Tibial nerve (tissue), 4 donors: ENCODE data around the gene USP30. TPM values are rescaled to one million over a fixed set of nuclear protein-coding genes. Genes with fewer than 3 reads are reported as not detected.
A peak's percentile ranks its signal among the peaks of the same experiment; 100 is the strongest.

Experiments used
- DNase-seq, 2 donors: peaks; one replicate each; pipeline ENCODE4 v3.0.0-alpha.2; 2019; ENCODE audit warnings: low spot score in 2 of 2
- H3K27ac ChIP-seq, 4 donors: fragments of 200-600 bp; sonication (generic) in 3 of 4; one replicate each; pipeline ENCODE4 v1.5.1; 2017 to 2019; ENCODE audit warnings: mild to moderate bottlenecking in 1 of 4
- H3K27me3 ChIP-seq, 2 donors: fragments of 200-600 bp; sonication (generic) in 1 of 2; one replicate each; pipeline versions ENCODE4 v1.5.1 to v1.6.0; 2017 to 2019
- H3K36me3 ChIP-seq, 3 donors: fragments of 200-600 bp; sonication (generic); one replicate each; pipeline ENCODE4 v1.5.1; 2018 to 2019
- H3K4me1 ChIP-seq, 4 donors: fragments of 200-600 bp; sonication (generic) in 3 of 4; one replicate each; pipeline ENCODE4 v1.5.1; 2017 to 2019
- H3K4me3 ChIP-seq, 4 donors: fragments of 200-600 bp; sonication (generic) in 3 of 4; one replicate each; pipeline ENCODE4 v1.5.1; 2017 to 2019; ENCODE audit warnings: mild to moderate bottlenecking in 1 of 4, moderate library complexity in 1 of 4
- H3K9me3 ChIP-seq, 4 donors: fragments of 200-600 bp; sonication (generic) in 3 of 4; one replicate each; pipeline ENCODE4 v1.5.1; 2017 to 2019
- EP300 ChIP-seq, 2 donors: sonication (generic); formaldehyde crosslinking; IDR thresholded peaks; one replicate each; pipeline ENCODE4 v1.6.1; 2017; ENCODE audit warnings: antibody characterized with exemption in 2 of 2, mild to moderate bottlenecking in 1 of 2
- POLR2A ChIP-seq, 2 donors: fragments of 450-650 bp; IDR thresholded peaks; one replicate each; pipeline ENCODE4 v1.6.1; 2017; ENCODE audit warnings: antibody characterized with exemption in 2 of 2, mild to moderate bottlenecking in 2 of 2, moderate library complexity in 2 of 2
- WGBS, 2 donors: methylation state at CpG; one replicate each; pipeline ENCODE4 v1.1.5; 2018; 5-methylcytosine and 5-hydroxymethylcytosine counted together
- total RNA-seq, 4 donors: library from RNA; depleted of rRNA; stranded (reverse); fragments of >200 nt; gene quantifications; one replicate each; pipeline ENCODE4 v1.1.0, GENCODE V29; 2016
- TF ChIP-seq, protein P1 (sequence below), 5 experiments: fragments of 200-600 bp in 3 of 5; fragments of 450-650 bp in 2 of 5; sonication (generic) in 3 of 5; IDR thresholded peaks; one replicate each; pipeline ENCODE4 v1.5.1; 2016 to 2019; ENCODE audit warnings: antibody characterized with exemption in 5 of 5, mild to moderate bottlenecking in 3 of 5, moderate library complexity in 2 of 5

USP30 gene
- total RNA-seq, 4 donors from 2014 or later: 12.0 to 38.8 (median 20.8) TPM

GRCh38 chr12:109088818-109089217 lies 36.4 kb downstream of the USP30 start:
- 78% methylated on average over 6 of the region's 6 CpGs for WGBS, 2 donors
- peaks cover 0 to 79% (median 10%) of the 10 kb centered on the region in 3 donors for H3K36me3 ChIP-seq

DNA sequence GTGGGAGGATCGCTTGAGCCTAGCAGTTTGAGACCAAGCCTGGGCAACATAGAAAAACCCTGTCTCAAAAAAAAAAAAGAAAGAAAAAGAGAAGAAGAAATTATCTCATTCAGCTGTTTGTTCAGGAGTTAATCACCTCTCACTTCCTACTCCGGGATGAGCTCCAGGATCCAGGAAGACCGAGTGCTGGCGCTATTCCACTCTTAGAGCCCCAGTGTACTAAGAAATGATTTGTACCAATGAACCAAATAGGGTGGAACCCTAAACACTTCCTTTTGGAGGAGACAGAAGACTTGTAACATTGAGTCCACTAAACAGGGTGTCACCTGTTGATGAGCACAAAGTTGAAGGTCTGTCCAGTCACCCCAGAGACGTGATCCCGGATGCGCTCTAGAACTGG lies 37.3 kb downstream of the USP30 start:
- Histone ChIP-seq H3K27ac (no peak overlapping the region), H3K36me3 (peaks cover 0 to 70% (median 10%) of the 10 kb centered on the region in 3 donors), H3K4me1 (peaks cover 0 to 24% (median 17%) of the 10 kb centered on the region in 4 donors), H3K27me3 (no peaks in the 10 kb centered on the region), H3K9me3 (no peaks in the 10 kb centered on the region), H3K4me3 (no peak overlapping the region)
- TF ChIP-seq, protein P1, sequence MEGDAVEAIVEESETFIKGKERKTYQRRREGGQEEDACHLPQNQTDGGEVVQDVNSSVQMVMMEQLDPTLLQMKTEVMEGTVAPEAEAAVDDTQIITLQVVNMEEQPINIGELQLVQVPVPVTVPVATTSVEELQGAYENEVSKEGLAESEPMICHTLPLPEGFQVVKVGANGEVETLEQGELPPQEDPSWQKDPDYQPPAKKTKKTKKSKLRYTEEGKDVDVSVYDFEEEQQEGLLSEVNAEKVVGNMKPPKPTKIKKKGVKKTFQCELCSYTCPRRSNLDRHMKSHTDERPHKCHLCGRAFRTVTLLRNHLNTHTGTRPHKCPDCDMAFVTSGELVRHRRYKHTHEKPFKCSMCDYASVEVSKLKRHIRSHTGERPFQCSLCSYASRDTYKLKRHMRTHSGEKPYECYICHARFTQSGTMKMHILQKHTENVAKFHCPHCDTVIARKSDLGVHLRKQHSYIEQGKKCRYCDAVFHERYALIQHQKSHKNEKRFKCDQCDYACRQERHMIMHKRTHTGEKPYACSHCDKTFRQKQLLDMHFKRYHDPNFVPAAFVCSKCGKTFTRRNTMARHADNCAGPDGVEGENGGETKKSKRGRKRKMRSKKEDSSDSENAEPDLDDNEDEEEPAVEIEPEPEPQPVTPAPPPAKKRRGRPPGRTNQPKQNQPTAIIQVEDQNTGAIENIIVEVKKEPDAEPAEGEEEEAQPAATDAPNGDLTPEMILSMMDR (IDR thresholded peaks at IDR 0.05): no peak
- TF ChIP-seq EP300 (IDR thresholded peaks at IDR 0.05) (no peak), POLR2A (IDR thresholded peaks at IDR 0.05) (no peak)
- 82 to 83% methylated on average over 7 of the region's 7 CpGs for WGBS, 2 donors
- no peak for DNase-seq

More at GRCh38 chr12:109088818-109089217, 36.4 kb downstream of the USP30 start:
- no peak for DNase-seq
- no peak overlapping the region for H3K27ac ChIP-seq
- no peaks in the 10 kb centered on the region for H3K27me3 ChIP-seq
- no peaks in the 10 kb centered on the region for H3K9me3 ChIP-seq
- no peak for TF ChIP-seq EP300 (IDR thresholded peaks at IDR 0.05)
- TF ChIP-seq POLR2A (IDR thresholded peaks at IDR 0.05): no peak
- TF ChIP-seq, protein P1 (IDR thresholded peaks at IDR 0.05): no peak
- no peak overlapping the region for H3K4me3 ChIP-seq
- H3K4me1 ChIP-seq: peaks cover 0 to 24% (median 17%) of the 10 kb centered on the region in 4 donors

- TF ChIP-seq, protein P1 (IDR thresholded peaks at IDR 0.05): no peak
- no peak for TF ChIP-seq POLR2A (IDR thresholded peaks at IDR 0.05)
- no peak for TF ChIP-seq EP300 (IDR thresholded peaks at IDR 0.05)
- no peak for DNase-seq
- peaks cover 0 to 30% (median 21%) of the 10 kb centered on the region in 4 donors for H3K4me1 ChIP-seq
- peaks cover 0 to 41% (median 0%) of the 10 kb centered on the region in 3 donors for H3K36me3 ChIP-seq
- H3K27me3 ChIP-seq: no peaks in the 10 kb centered on the region
- peak overlapping the region; percentile 32 to 89 (median 81) for H3K27ac ChIP-seq
- H3K4me3 ChIP-seq: peak overlapping the region; percentile 33 to 70 (median 61)
- no peaks in the 10 kb centered on the region for H3K9me3 ChIP-seq
- WGBS, 2 donors: 33 to 34% methylated on average over 6 of the region's 6 CpGs
Observed at GRCh38 chr12:109092497-109093021, 40.2 kb downstream of the USP30 start.

DNA sequence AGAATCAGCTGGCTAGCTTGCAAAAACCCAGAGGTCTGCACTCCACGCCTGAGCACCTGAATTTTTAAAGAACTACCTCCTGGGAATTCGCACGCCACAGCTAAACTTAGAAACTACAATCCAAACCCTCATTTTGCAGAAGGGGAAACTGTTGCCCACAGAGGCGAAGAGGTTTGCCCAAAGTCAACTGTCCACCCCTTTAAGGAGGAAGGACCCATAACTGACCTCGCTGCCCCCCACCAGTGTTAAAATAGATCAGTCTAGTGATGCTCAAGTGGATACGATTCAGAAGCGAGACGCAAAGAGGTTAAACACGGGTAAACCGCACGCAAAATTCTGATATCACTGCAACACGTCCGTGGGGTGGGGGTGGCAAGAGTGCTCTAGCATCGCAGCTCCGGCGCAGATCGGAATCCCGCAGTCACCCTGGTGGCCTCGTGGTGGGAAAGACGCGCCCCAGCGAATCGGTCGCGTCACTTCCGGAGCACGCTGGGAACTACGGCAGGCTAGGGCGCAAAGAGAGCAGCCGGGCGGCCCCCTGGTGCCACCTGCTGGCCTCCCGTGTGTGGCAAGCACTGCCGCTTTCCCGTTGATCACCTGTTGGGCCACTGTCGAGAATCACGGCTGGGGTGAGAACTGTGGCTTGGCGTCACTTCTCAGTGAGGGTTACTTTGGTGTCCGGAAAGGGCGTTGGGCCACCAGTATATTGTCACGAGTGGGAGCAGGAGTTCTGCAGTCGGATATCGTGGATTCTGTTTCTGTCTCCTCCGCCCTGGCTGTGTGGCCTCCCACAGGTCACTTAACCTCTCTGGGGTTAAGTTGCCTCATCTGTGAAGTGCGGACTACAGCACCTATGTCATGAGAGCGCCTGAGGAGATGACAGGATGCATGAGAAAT lies 40.9 kb downstream of the USP30 start, which contains the start of gene ALKBH2:
TSS of gene ALKBH2 (minus strand) at position 451 of the 897 bp plus-strand sequence. CDS start 686 bp downstream, outside the sequence.
- Histone ChIP-seq H3K27ac (peak within 1 kb of the TSS; percentile 32 to 89 (median 81)), H3K27me3 (no peaks in the 10 kb centered on the region), H3K9me3 (no peaks in the 10 kb centered on the region), H3K4me3 (peak within 1 kb of the TSS; percentile 33 to 70 (median 61)), H3K4me1 (peaks cover 0 to 32% (median 23%) of the 10 kb centered on the region in 4 donors), H3K36me3 (peaks cover 0 to 34% (median 0%) of the 10 kb centered on the region in 3 donors)
- WGBS, 2 donors: 7 to 10% methylated on average over 26 to 42 of the region's 45 CpGs
- TF ChIP-seq, protein P1 (IDR thresholded peaks at IDR 0.05): peak; percentile 94 to 99 (median 98)
- TF ChIP-seq EP300 (IDR thresholded peaks at IDR 0.05): peak; percentile 92
- TF ChIP-seq POLR2A (IDR thresholded peaks at IDR 0.05): peak; percentile 47
- peak; percentile 82 to 87 for DNase-seq

GRCh38 chr12:109097140-109097434 lies 44.7 kb downstream of the USP30 start:
- TF ChIP-seq POLR2A (IDR thresholded peaks at IDR 0.05) (no peak), EP300 (IDR thresholded peaks at IDR 0.05) (no peak)
- TF ChIP-seq, protein P1 (IDR thresholded peaks at IDR 0.05): no peak
- Histone ChIP-seq H3K36me3 (peaks cover 0 to 22% (median 0%) of the 10 kb centered on the region in 3 donors), H3K27ac (no peak overlapping the region), H3K4me1 (peaks cover 0 to 44% (median 18%) of the 10 kb centered on the region in 4 donors), H3K9me3 (no peaks in the 10 kb centered on the region), H3K4me3 (peak overlapping the region in 2 of 4 donors; percentile 89 to 91), H3K27me3 (no peaks in the 10 kb centered on the region)
- DNase-seq: no peak
- WGBS, 2 donors: 21 to 31% methylated on average over 8 to 10 of the region's 11 CpGs
